H9 (cell line): ENCODE results near the gene ADAMTS3. TPM values are rescaled to one million over a fixed set of nuclear protein-coding genes. Genes with fewer than 3 reads are reported as not detected.

Experiments used
- DNase-seq: peaks from one replicate; pipeline ENCODE4 v3.0.0-alpha.2; 2017
- H2AFZ ChIP-seq: one replicate; pipeline ENCODE4 v1.6.1; 2013; ENCODE audit warnings: mild to moderate bottlenecking, low read length, control low read depth, moderate library complexity
- H2AK5ac ChIP-seq: 2 replicates; pipeline ENCODE4 v1.6.1; 2013; ENCODE audit warnings: low read length, control low read depth, mixed read lengths; ENCODE audit not compliant: insufficient read length
- H2BK120ac ChIP-seq: one replicate; pipeline ENCODE4 v1.6.1; 2013; ENCODE audit warnings: low read depth, mild to moderate bottlenecking, low read length, control low read depth, inconsistent platforms; ENCODE audit not compliant: poor library complexity, severe bottlenecking
- H2BK12ac ChIP-seq: 2 replicates; pipeline ENCODE4 v1.6.1; 2013; ENCODE audit warnings: low read length, control low read depth, mixed read lengths, low read depth; ENCODE audit not compliant: insufficient read length
- H2BK15ac ChIP-seq: 2 replicates; pipeline ENCODE4 v1.6.1; 2013; ENCODE audit warnings: low read depth, low read length, control low read depth
- H2BK20ac ChIP-seq: one replicate; pipeline ENCODE4 v1.6.1; 2013; ENCODE audit warnings: low read depth, mild to moderate bottlenecking, low read length, control low read depth, inconsistent platforms; ENCODE audit not compliant: poor library complexity, severe bottlenecking
- H2BK5ac ChIP-seq: 2 replicates; pipeline ENCODE4 v1.6.1; 2013; ENCODE audit warnings: low read length, control low read depth, mixed read lengths; ENCODE audit not compliant: insufficient read length
- H3K14ac ChIP-seq: 2 replicates; pipeline ENCODE4 v1.6.1; 2013; ENCODE audit warnings: low read length, control low read depth; ENCODE audit not compliant: insufficient read depth
- H3K18ac ChIP-seq: 2 replicates; pipeline ENCODE4 v1.6.1; 2013; ENCODE audit warnings: low read depth, mild to moderate bottlenecking, mixed read lengths, low read length, control low read depth; ENCODE audit not compliant: insufficient read length
- H3K23ac ChIP-seq: 2 replicates; pipeline ENCODE4 v1.6.1; 2013; ENCODE audit warnings: low read length, control low read depth, mixed read lengths, low read depth; ENCODE audit not compliant: insufficient read length
- H3K23me2 ChIP-seq: 2 replicates; pipeline ENCODE4 v1.6.1; 2013; ENCODE audit warnings: low read depth, mild to moderate bottlenecking, mixed read lengths, low read length, control low read depth; ENCODE audit not compliant: insufficient read length, poor library complexity, severe bottlenecking
- H3K27ac ChIP-seq: 2 replicates; pipeline ENCODE4 v1.5.1; 2013; ENCODE audit warnings: low read length, control low read depth, mixed read lengths, low read depth; ENCODE audit not compliant: insufficient read length
- H3K27me3 ChIP-seq: 2 replicates; pipeline ENCODE4 v1.6.1; 2013; ENCODE audit warnings: low read length, control low read depth, inconsistent platforms; ENCODE audit not compliant: insufficient read depth
- H3K4ac ChIP-seq: 2 replicates; pipeline ENCODE4 v1.6.1; 2013; ENCODE audit warnings: low read depth, mild to moderate bottlenecking, control low read depth, inconsistent platforms, low read length, moderate library complexity
- H3K4me1 ChIP-seq: 2 replicates; pipeline ENCODE4 v1.6.1; 2013; ENCODE audit warnings: low read length, control low read depth, inconsistent platforms; ENCODE audit not compliant: insufficient read depth
- H3K4me2 ChIP-seq: 2 replicates; pipeline ENCODE4 v1.6.1; 2013; ENCODE audit warnings: low read length, control low read depth, mixed read lengths; ENCODE audit not compliant: insufficient read length, insufficient read depth
- H3K56ac ChIP-seq: 2 replicates; pipeline ENCODE4 v1.6.1; 2013; ENCODE audit warnings: low read depth, mild to moderate bottlenecking, mixed read lengths, low read length, control low read depth; ENCODE audit not compliant: insufficient read length
- H3K79me1 ChIP-seq: 2 replicates; pipeline ENCODE4 v1.6.1; 2013; ENCODE audit warnings: low read depth, mild to moderate bottlenecking, moderate library complexity, low read length, control low read depth, inconsistent platforms; ENCODE audit not compliant: insufficient read depth, poor library complexity, severe bottlenecking
- H3K79me2 ChIP-seq: 2 replicates; pipeline ENCODE4 v1.6.1; 2013; ENCODE audit warnings: low read length, control low read depth, inconsistent platforms; ENCODE audit not compliant: insufficient read depth
- H3K9ac ChIP-seq: 2 replicates; pipeline ENCODE4 v1.6.1; 2013; ENCODE audit warnings: low read length, control low read depth, mixed read lengths; ENCODE audit not compliant: insufficient read length; ENCODE audit errors: extremely low read depth
- H3K9me3 ChIP-seq: one replicate; pipeline ENCODE4 v1.6.1; 2013; ENCODE audit warnings: low read depth, low read length, inconsistent platforms; ENCODE audit not compliant: control insufficient read depth
- H3T11ph ChIP-seq: one replicate; pipeline ENCODE4 v1.6.1; 2013; ENCODE audit warnings: mild to moderate bottlenecking, low read length, control low read depth, inconsistent platforms
- H4K20me1 ChIP-seq: one replicate; pipeline ENCODE4 v1.6.1; 2013; ENCODE audit not compliant: control insufficient read depth, insufficient read length, insufficient read depth
- H4K5ac ChIP-seq: 2 replicates; pipeline ENCODE4 v1.6.1; 2013; ENCODE audit warnings: low read depth, mild to moderate bottlenecking, mixed read lengths, low read length, control low read depth; ENCODE audit not compliant: insufficient read length
- H4K8ac ChIP-seq: replicated peaks from 2 replicates; pipeline ENCODE4 v1.6.1; 2013; ENCODE audit warnings: low read length, control low read depth, mixed read lengths, low read depth; ENCODE audit not compliant: insufficient read length
- H4K91ac ChIP-seq: 2 replicates; pipeline ENCODE4 v1.6.1; 2013; ENCODE audit warnings: low read depth, mild to moderate bottlenecking, moderate library complexity, mixed read lengths, low read length, control low read depth; ENCODE audit not compliant: insufficient read length
- H3K27ac Mint-ChIP-seq, 3 experiments: 2 replicates in 2 of 3; 3 replicates in 1 of 3; pipeline ENCODE4 v1.8.0; 2020 to 2021; ENCODE audit warnings: mixed read lengths in 3 of 3, mild to moderate bottlenecking in 1 of 3, moderate library complexity in 1 of 3
- H3K27me3 Mint-ChIP-seq: 2 replicates; pipeline ENCODE4 v1.8.0; 2021; ENCODE audit warnings: low read depth, mild to moderate bottlenecking, moderate library complexity, mixed read lengths
- H3K36me3 Mint-ChIP-seq, 3 experiments: 2 replicates in 2 of 3; 3 replicates in 1 of 3; pipeline ENCODE4 v1.8.0; 2020 to 2021; ENCODE audit warnings: low read depth in 3 of 3, mixed read lengths in 3 of 3; ENCODE audit not compliant: insufficient read depth in 1 of 3
- H3K4me1 Mint-ChIP-seq, 2 experiments: 2 replicates each; pipeline ENCODE4 v1.8.0; 2020; ENCODE audit warnings: mixed read lengths in 2 of 2
- H3K4me3 Mint-ChIP-seq, 2 experiments: 2 replicates in 1 of 2; 3 replicates in 1 of 2; pipeline ENCODE4 v1.8.0; 2020 to 2021; ENCODE audit warnings: mild to moderate bottlenecking in 2 of 2, mixed read lengths in 2 of 2, moderate library complexity in 1 of 2
- H3K9me3 Mint-ChIP-seq, 2 experiments: 2 replicates in 1 of 2; 3 replicates in 1 of 2; pipeline ENCODE4 v1.8.0; 2020; ENCODE audit warnings: mild to moderate bottlenecking in 2 of 2, mixed read lengths in 2 of 2, moderate library complexity in 1 of 2
- CTCF ChIP-seq: fragments of 200-600 bp; sonication (generic); conservative IDR thresholded peaks from 3 replicates; pipeline ENCODE4 v1.8.0; 2021; ENCODE audit warnings: antibody characterized with exemption, mild to moderate bottlenecking
- WGBS: extraction: QIAGEN DNeasy Blood & Tissue Kit; methylation state at CpG from one replicate; pipeline ENCODE4 v1.1.7; 2013; ENCODE audit warnings: missing lambda C conversion rate, low lambda C conversion rate, mixed read lengths; ENCODE audit not compliant: insufficient read length; ENCODE audit errors: extremely low coverage; 5-methylcytosine and 5-hydroxymethylcytosine counted together
- total RNA-seq: library from RNA; stranded (reverse); gene quantifications from 2 replicates; pipeline ENCODE4 v1.2.1, GENCODE V29; 2021

ADAMTS3 gene
- total RNA-seq, 1 experiment from 2014 or later, result 1.1 TPM

- no peak overlapping the region for H3K27ac Mint-ChIP-seq
Observed at GRCh38 chr4:72352711-72353110, 216.3 kb downstream of the ADAMTS3 start.

More at GRCh38 chr4:72352711-72353110, 216.3 kb downstream of the ADAMTS3 start:
- Histone ChIP-seq H3K27me3 (no peaks in the 10 kb centered on the region), H2BK5ac (no peak overlapping the region), H3K14ac (no peak overlapping the region), H3T11ph (no peak overlapping the region), H3K23me2 (no peaks in the 10 kb centered on the region), H3K27ac (no peak overlapping the region), H4K91ac (no peak overlapping the region), H2BK120ac (no peak overlapping the region), H3K56ac (no peak overlapping the region), H3K4me1 (no peaks in the 10 kb centered on the region), H2AK5ac (no peak overlapping the region), H3K18ac (no peak overlapping the region), H3K4me2 (no peak overlapping the region), H2BK12ac (no peak overlapping the region), H3K79me1 (no peaks in the 10 kb centered on the region), H3K9me3 (no peaks in the 10 kb centered on the region), H3K9ac (no peak overlapping the region), H3K23ac (no peak overlapping the region), H4K8ac (no peak overlapping the region), H3K79me2 (no peaks in the 10 kb centered on the region), H4K20me1 (no peaks in the 10 kb centered on the region), H2BK15ac (no peak overlapping the region), H2BK20ac (no peak overlapping the region), H2AFZ (no peak overlapping the region), H4K5ac (no peak overlapping the region), H3K4ac (no peak overlapping the region)
- WGBS, result no CpG with 5 or more reads among the region's 4 CpGs
- H3K4me1 Mint-ChIP-seq, result no peaks in the 10 kb centered on the region
- H3K4me3 Mint-ChIP-seq, result no peak overlapping the region
- H3K36me3 Mint-ChIP-seq, result no peaks in the 10 kb centered on the region
- no peaks in the 10 kb centered on the region for H3K27me3 Mint-ChIP-seq
- TF ChIP-seq CTCF, result no peak
- H3K9me3 Mint-ChIP-seq, result no peaks in the 10 kb centered on the region
- DNase-seq, result no peak
